ENCODE data around the gene CCSER2. TPM values are rescaled to one million over a fixed set of nuclear protein-coding genes. Genes with fewer than 3 reads are reported as not detected.
"Not testable (repeated sequence)": the region's sequence is repeated elsewhere in the genome, so short reads cannot be mapped to it uniquely, and the experiment has no call there.

CCSER2 gene
- total RNA-seq, 1 donor from 2014 or later, result 52.3 TPM

- H3K36me3 Mint-ChIP-seq (ENCODE audit: low read depth); DNase-seq (ENCODE audit: low spot score); intact Hi-C loops (cut with micrococcal nuclease); H3K4me3 Mint-ChIP-seq; H3K4me1 Mint-ChIP-seq (ENCODE audit: low read depth); H3K9me3 Mint-ChIP-seq; H3K27ac Mint-ChIP-seq: not testable (repeated sequence)
- H3K27me3 Mint-ChIP-seq (ENCODE audit: insufficient read depth), result peaks cover 12% of the 10 kb centered on the region
Observed at GRCh38 chr10:84323566-84323965, 4.8 kb upstream of the CCSER2 start.

DNA sequence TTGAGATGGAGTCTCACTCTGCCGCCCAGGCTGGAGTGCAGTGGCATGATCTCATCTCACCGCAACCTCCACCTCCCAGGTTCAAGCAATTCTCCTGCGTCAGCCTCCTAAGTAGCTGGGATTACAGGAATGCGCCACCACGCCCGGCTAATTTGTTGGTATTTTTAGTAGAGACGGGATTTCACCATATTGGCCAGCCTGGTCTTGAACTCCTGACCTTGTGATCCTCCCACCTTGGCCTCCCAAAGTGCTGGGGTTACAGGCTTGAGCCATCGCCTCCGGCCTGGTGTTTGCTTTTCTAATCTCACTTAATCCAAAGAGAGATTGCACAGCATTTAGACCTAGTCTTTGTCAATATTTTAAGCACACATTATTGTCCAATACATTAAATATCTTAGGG, 1.4 kb upstream of the CCSER2 start:
- H3K36me3 Mint-ChIP-seq (ENCODE audit: low read depth); H3K27ac Mint-ChIP-seq; intact Hi-C loops (cut with micrococcal nuclease); DNase-seq (ENCODE audit: low spot score); H3K4me3 Mint-ChIP-seq; H3K9me3 Mint-ChIP-seq; H3K27me3 Mint-ChIP-seq (ENCODE audit: insufficient read depth): not testable (repeated sequence)
- peaks cover 34% of the 10 kb centered on the region for H3K4me1 Mint-ChIP-seq (ENCODE audit: low read depth)

DNA sequence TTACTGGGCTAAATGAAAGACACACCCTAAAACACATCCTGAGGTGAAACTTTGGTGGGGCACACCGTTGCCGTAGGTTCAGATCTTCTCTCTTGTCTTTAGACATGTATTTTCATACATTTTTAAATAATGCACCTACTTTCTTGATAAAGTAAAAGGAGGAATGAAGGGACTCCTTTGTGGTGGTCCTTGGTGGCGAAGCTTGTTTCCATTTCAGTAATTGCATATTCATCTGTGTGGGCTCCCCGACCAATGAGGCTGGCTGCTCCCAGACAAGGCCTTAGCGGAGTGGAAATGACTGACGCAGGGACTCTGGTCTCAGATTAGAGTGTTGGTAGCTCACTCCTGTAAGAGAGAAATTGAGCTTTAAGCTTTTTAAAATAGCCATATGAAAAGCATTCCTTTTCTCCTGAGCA, 815 bp downstream of the CCSER2 start:
- intact Hi-C loops (cut with micrococcal nuclease), result loop anchor here (1.0 to 2.0 kb wide), 6 partner anchors 13 to 208 kb away; partner anchors contain the start of gene GHITM
- peak; percentile 57 for DNase-seq (ENCODE audit: low spot score)
- Mint-ChIP-seq H3K4me3 (peak overlapping the region; percentile 95), H3K27me3 (ENCODE audit: insufficient read depth) (no peaks in the 10 kb centered on the region), H3K4me1 (ENCODE audit: low read depth) (peaks cover 45% of the 10 kb centered on the region), H3K27ac (peak overlapping the region; percentile 99), H3K36me3 (ENCODE audit: low read depth) (peaks cover 4% of the 10 kb centered on the region), H3K9me3 (no peaks in the 10 kb centered on the region)

- intact Hi-C loops (cut with micrococcal nuclease), result loop anchor here (1.0 to 2.0 kb wide), 6 partner anchors 12 to 207 kb away; partner anchors contain the start of gene GHITM
- DNase-seq (ENCODE audit: low spot score), result peak; percentile 20
- peak overlapping the region; percentile 99 for H3K27ac Mint-ChIP-seq
- peak overlapping the region; percentile 95 for H3K4me3 Mint-ChIP-seq
- H3K27me3 Mint-ChIP-seq (ENCODE audit: insufficient read depth), result no peaks in the 10 kb centered on the region
- H3K36me3 Mint-ChIP-seq (ENCODE audit: low read depth), result peaks cover 4% of the 10 kb centered on the region
- H3K9me3 Mint-ChIP-seq, result no peaks in the 10 kb centered on the region
- peaks cover 54% of the 10 kb centered on the region for H3K4me1 Mint-ChIP-seq (ENCODE audit: low read depth)
Observed at GRCh38 chr10:84329986-84330651, 1.7 kb downstream of the CCSER2 start.

GRCh38 chr10:84331091-84331490, 2.7 kb downstream of the CCSER2 start:
- no peak for DNase-seq (ENCODE audit: low spot score)
- peaks cover 4% of the 10 kb centered on the region for H3K36me3 Mint-ChIP-seq (ENCODE audit: low read depth)
- peak overlapping the region; percentile 99 for H3K27ac Mint-ChIP-seq
- no peaks in the 10 kb centered on the region for H3K27me3 Mint-ChIP-seq (ENCODE audit: insufficient read depth)
- H3K9me3 Mint-ChIP-seq, result no peaks in the 10 kb centered on the region
- peaks cover 54% of the 10 kb centered on the region for H3K4me1 Mint-ChIP-seq (ENCODE audit: low read depth)
- intact Hi-C loops (cut with micrococcal nuclease), result no loop called here
- H3K4me3 Mint-ChIP-seq, result peak overlapping the region; percentile 95

GRCh38 chr10:84333864-84334451, 5.6 kb downstream of the CCSER2 start:
- Mint-ChIP-seq H3K27me3 (ENCODE audit: insufficient read depth) (no peaks in the 10 kb centered on the region), H3K9me3 (no peaks in the 10 kb centered on the region), H3K4me3 (peak overlapping the region; percentile 54), H3K4me1 (ENCODE audit: low read depth) (peaks cover 52% of the 10 kb centered on the region), H3K27ac (peak overlapping the region; percentile 90), H3K36me3 (ENCODE audit: low read depth) (peaks cover 7% of the 10 kb centered on the region)
- DNase-seq (ENCODE audit: low spot score), result peak; percentile 54
- intact Hi-C loops (cut with micrococcal nuclease), result loop anchor here (1.0 to 2.0 kb wide), 4 partner anchors 19 to 196 kb away; no protein-coding TSS in a partner anchor

DNA sequence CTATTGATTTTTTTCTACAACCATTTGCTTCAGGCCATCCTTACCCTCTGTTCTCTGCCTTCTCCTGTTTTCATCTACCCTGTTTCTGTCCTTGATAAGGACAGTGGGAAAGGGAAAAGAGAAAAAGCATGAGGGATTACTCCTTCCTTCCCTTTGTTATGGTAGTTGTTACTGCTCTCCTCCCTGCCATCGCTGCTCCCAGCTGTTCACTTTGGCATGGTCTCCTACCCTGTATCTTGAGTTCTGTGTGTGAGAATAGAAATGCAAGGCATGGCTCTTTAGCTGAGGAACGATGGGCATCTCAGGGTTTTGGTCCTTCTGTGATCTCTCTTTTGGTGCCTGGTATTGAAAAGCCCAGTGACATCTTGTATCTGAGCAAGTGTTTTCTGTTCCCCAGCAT, 6.4 kb downstream of the CCSER2 start:
- peak overlapping the region; percentile 50 for H3K4me3 Mint-ChIP-seq
- intact Hi-C loops (cut with micrococcal nuclease), result loop anchor here (1.0 to 2.0 kb wide), 4 partner anchors 18 to 197 kb away; no protein-coding TSS in a partner anchor
- H3K27ac Mint-ChIP-seq, result peak overlapping the region; percentile 49
- H3K9me3 Mint-ChIP-seq, result no peaks in the 10 kb centered on the region
- DNase-seq (ENCODE audit: low spot score), result no peak
- H3K36me3 Mint-ChIP-seq (ENCODE audit: low read depth), result peaks cover 9% of the 10 kb centered on the region
- peaks cover 52% of the 10 kb centered on the region for H3K4me1 Mint-ChIP-seq (ENCODE audit: low read depth)
- no peaks in the 10 kb centered on the region for H3K27me3 Mint-ChIP-seq (ENCODE audit: insufficient read depth)

DNA sequence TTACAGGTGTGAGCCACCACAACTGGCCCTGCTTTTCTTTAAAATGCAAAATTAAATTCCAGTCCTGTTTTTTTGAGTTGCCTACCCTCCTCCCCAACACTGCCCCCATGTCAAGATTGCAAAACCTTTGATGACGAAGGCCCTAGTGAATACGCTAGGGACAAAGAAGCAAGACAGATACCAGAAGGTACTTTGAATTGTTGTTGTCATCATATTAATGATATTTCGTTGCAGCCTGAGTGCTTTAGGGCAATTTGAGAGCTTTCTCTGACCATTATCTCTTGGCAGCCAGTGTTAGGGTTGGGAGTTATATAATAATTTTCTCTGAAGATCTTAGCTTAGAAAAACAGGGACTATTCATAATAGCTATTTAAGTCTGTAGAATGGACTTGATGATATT, 7.1 kb downstream of the CCSER2 start:
- intact Hi-C loops (cut with micrococcal nuclease), result loop anchor here (2.0 kb wide), 1 partner anchor 17 kb away; no protein-coding TSS in a partner anchor
- Mint-ChIP-seq H3K27ac (no peak overlapping the region), H3K4me1 (ENCODE audit: low read depth) (peaks cover 51% of the 10 kb centered on the region), H3K9me3 (no peaks in the 10 kb centered on the region), H3K4me3 (no peak overlapping the region), H3K36me3 (ENCODE audit: low read depth) (peaks cover 12% of the 10 kb centered on the region), H3K27me3 (ENCODE audit: insufficient read depth) (no peaks in the 10 kb centered on the region)
- DNase-seq (ENCODE audit: low spot score), result no peak

- H3K27ac Mint-ChIP-seq, result no peak overlapping the region
- H3K4me3 Mint-ChIP-seq, result no peak overlapping the region
- peaks cover 50% of the 10 kb centered on the region for H3K4me1 Mint-ChIP-seq (ENCODE audit: low read depth)
- peaks cover 14% of the 10 kb centered on the region for H3K36me3 Mint-ChIP-seq (ENCODE audit: low read depth)
- no peak for DNase-seq (ENCODE audit: low spot score)
- H3K9me3 Mint-ChIP-seq, result no peaks in the 10 kb centered on the region
- H3K27me3 Mint-ChIP-seq (ENCODE audit: insufficient read depth), result no peaks in the 10 kb centered on the region
- intact Hi-C loops (cut with micrococcal nuclease), result no loop called here
Observed at GRCh38 chr10:84336406-84337090, 8.2 kb downstream of the CCSER2 start.

GRCh38 chr10:84337199-84337598, 8.8 kb downstream of the CCSER2 start:
- Mint-ChIP-seq H3K27me3 (ENCODE audit: insufficient read depth) (no peaks in the 10 kb centered on the region), H3K27ac (no peak overlapping the region), H3K36me3 (ENCODE audit: low read depth) (peaks cover 17% of the 10 kb centered on the region), H3K4me1 (ENCODE audit: low read depth) (peaks cover 52% of the 10 kb centered on the region), H3K4me3 (no peak overlapping the region), H3K9me3 (no peaks in the 10 kb centered on the region)
- no peak for DNase-seq (ENCODE audit: low spot score)
- intact Hi-C loops (cut with micrococcal nuclease), result no loop called here

DNA sequence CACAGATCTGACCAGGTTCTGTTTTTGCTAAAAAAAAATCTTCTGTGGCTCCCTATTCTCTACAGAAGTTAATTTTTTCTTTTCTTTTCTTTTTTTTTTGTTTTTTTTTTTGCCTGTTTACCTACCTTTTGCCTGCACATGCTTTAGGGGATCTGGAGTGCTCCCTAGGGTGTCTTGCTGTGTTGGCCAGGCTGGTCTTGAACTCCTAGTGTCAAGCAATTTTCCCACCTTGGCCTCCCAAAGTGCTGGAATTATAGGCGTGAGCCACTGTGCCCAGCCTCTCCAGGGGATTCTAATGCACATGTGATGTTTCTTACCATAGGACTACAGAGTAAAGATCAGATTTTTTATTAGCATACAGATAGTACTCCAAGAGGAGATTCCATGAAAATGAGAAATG, 10.6 kb downstream of the CCSER2 start:
- H3K27ac Mint-ChIP-seq, result no peak overlapping the region
- H3K36me3 Mint-ChIP-seq (ENCODE audit: low read depth), result peaks cover 26% of the 10 kb centered on the region
- no peaks in the 10 kb centered on the region for H3K27me3 Mint-ChIP-seq (ENCODE audit: insufficient read depth)
- intact Hi-C loops (cut with micrococcal nuclease), result no loop called here
- peaks cover 61% of the 10 kb centered on the region for H3K4me1 Mint-ChIP-seq (ENCODE audit: low read depth)
- H3K4me3 Mint-ChIP-seq, result no peak overlapping the region
- no peak for DNase-seq (ENCODE audit: low spot score)
- H3K9me3 Mint-ChIP-seq, result no peaks in the 10 kb centered on the region

GRCh38 chr10:84340187-84340586, 11.8 kb downstream of the CCSER2 start:
- Mint-ChIP-seq H3K36me3 (ENCODE audit: low read depth) (peaks cover 33% of the 10 kb centered on the region), H3K27ac (no peak overlapping the region), H3K9me3 (no peaks in the 10 kb centered on the region), H3K4me1 (ENCODE audit: low read depth) (peaks cover 62% of the 10 kb centered on the region), H3K27me3 (ENCODE audit: insufficient read depth) (no peaks in the 10 kb centered on the region), H3K4me3 (no peak overlapping the region)
- no peak for DNase-seq (ENCODE audit: low spot score)
- intact Hi-C loops (cut with micrococcal nuclease), result no loop called here
